Small intestine (tissue), 7 donors: ENCODE measurements around the gene PKP1. TPM values are rescaled to one million over a fixed set of nuclear protein-coding genes. Genes with fewer than 3 reads are reported as not detected.
A peak's percentile ranks its signal among the peaks of the same experiment; 100 is the strongest.

Experiments used
- DNase-seq, 2 donors: peaks; one replicate each; pipeline versions ENCODE4 v3.0.0 to v3.0.0-alpha.2; 2013
- FAIRE-seq: peaks from 2 replicates; lab custom pipeline; 2012; peaks lifted over from hg19 to GRCh38; lab: Jason Lieb, UNC
- H3K27ac ChIP-seq, 3 donors: one replicate each; pipeline ENCODE4 v1.5.1; 2013; ENCODE audit warnings: low read length in 2 of 3, mild to moderate bottlenecking in 2 of 3, control low read depth in 1 of 3, inconsistent platforms in 1 of 3, low read depth in 1 of 3, moderate library complexity in 1 of 3
- H3K27me3 ChIP-seq, 3 donors: one replicate each; pipeline ENCODE4 v1.6.1; 2013; ENCODE audit warnings: low read length in 3 of 3, inconsistent platforms in 1 of 3; ENCODE audit not compliant: control insufficient read depth in 3 of 3, insufficient read depth in 3 of 3
- H3K36me3 ChIP-seq, 3 donors: one replicate each; pipeline ENCODE4 v1.6.1; 2013; ENCODE audit warnings: low read length in 3 of 3, inconsistent platforms in 1 of 3, low read depth in 1 of 3, mild to moderate bottlenecking in 1 of 3, moderate library complexity in 1 of 3; ENCODE audit not compliant: control insufficient read depth in 3 of 3, insufficient read depth in 2 of 3
- H3K4me1 ChIP-seq, 3 donors: one replicate each; pipeline ENCODE4 v1.6.1; 2013; ENCODE audit warnings: low read length in 2 of 3, inconsistent platforms in 1 of 3, low read depth in 1 of 3, mild to moderate bottlenecking in 1 of 3, moderate library complexity in 1 of 3; ENCODE audit not compliant: control insufficient read depth in 3 of 3, insufficient read depth in 2 of 3
- H3K4me3 ChIP-seq, 3 donors: one replicate each; pipeline ENCODE4 v1.5.1; 2013; ENCODE audit warnings: low read length in 3 of 3, control low read depth in 1 of 3, inconsistent platforms in 1 of 3, low read depth in 1 of 3, mild to moderate bottlenecking in 1 of 3, moderate library complexity in 1 of 3
- H3K9me3 ChIP-seq, 2 donors: one replicate each; pipeline ENCODE4 v1.6.1; 2013; ENCODE audit warnings: low read depth in 1 of 2, low read length in 1 of 2; ENCODE audit not compliant: control insufficient read depth in 2 of 2, insufficient read depth in 1 of 2
- WGBS, 3 donors: extraction: QIAGEN DNeasy Blood & Tissue Kit; methylation state at CpG; one replicate each; pipeline ENCODE4 v1.1.7; 2013; 5-methylcytosine and 5-hydroxymethylcytosine counted together
- polyA plus RNA-seq, 4 donors: library from polyadenylated mRNA; stranded (reverse) in 3 of 4; unstranded in 1 of 4; fragments of 200-250 nt in 3 of 4; fragments of 120-200 nt in 1 of 4; gene quantifications; one replicate each; pipeline versions ENCODE4 v1.2.1 to v1.2.3, GENCODE V29; 2013
- donor health status: healthy with polysubstance abuse.
- donor health status: control.
- donor health status: control.
- donor health status: Bipolar disorder and iron deficiency.
- donor health status: healthy.

The PKP1 gene
- polyA plus RNA-seq, 4 donors: 0.24 to 0.69 (median 0.36) TPM

GRCh38 chr1:201360486-201360885 lies 77.2 kb downstream of the PKP1 start:
- no peak for DNase-seq

GRCh38 chr1:201360901-201361651 lies 77.8 kb downstream of the PKP1 start:
- peaks cover 0 to 10% (median 0%) of the 10 kb centered on the region in 3 donors for H3K27me3 ChIP-seq
- no peak overlapping the region for H3K27ac ChIP-seq
- H3K9me3 ChIP-seq: no peaks in the 10 kb centered on the region
- 78 to 82% (median 81%) methylated on average over 15 of the region's 15 CpGs for WGBS, 3 donors
- DNase-seq (peak in 1 of 2 donors; percentile 16), FAIRE-seq (no peak)
- no peak overlapping the region for H3K4me3 ChIP-seq
- no peaks in the 10 kb centered on the region for H3K4me1 ChIP-seq
- no peaks in the 10 kb centered on the region for H3K36me3 ChIP-seq

More at GRCh38 chr1:201360486-201360885, 77.2 kb downstream of the PKP1 start:
- H3K4me3 ChIP-seq: no peak overlapping the region
- no peak for FAIRE-seq
- 67 to 84% (median 69%) methylated on average over 7 of the region's 7 CpGs for WGBS, 3 donors
- H3K27me3 ChIP-seq: peaks cover 0 to 11% (median 0%) of the 10 kb centered on the region in 3 donors
- no peak overlapping the region for H3K27ac ChIP-seq
- no peaks in the 10 kb centered on the region for H3K36me3 ChIP-seq
- no peaks in the 10 kb centered on the region for H3K4me1 ChIP-seq
- H3K9me3 ChIP-seq: no peaks in the 10 kb centered on the region

GRCh38 chr1:201361652-201362504 lies 78.6 kb downstream of the PKP1 start:
- DNase-seq (peak in 1 of 2 donors; percentile 38), FAIRE-seq (no peak)
- peaks cover 0 to 12% (median 0%) of the 10 kb centered on the region in 3 donors for H3K27me3 ChIP-seq
- 37 to 46% (median 38%) methylated on average over 10 of the region's 10 CpGs for WGBS, 3 donors
- no peaks in the 10 kb centered on the region for H3K9me3 ChIP-seq
- no peaks in the 10 kb centered on the region for H3K4me1 ChIP-seq
- no peak overlapping the region for H3K27ac ChIP-seq
- H3K4me3 ChIP-seq: no peak overlapping the region
- H3K36me3 ChIP-seq: no peaks in the 10 kb centered on the region

GRCh38 chr1:201362906-201363305 lies 79.6 kb downstream of the PKP1 start:
- Histone ChIP-seq H3K27ac (no peak overlapping the region), H3K4me3 (no peak overlapping the region), H3K9me3 (no peaks in the 10 kb centered on the region), H3K27me3 (peaks cover 0 to 12% (median 0%) of the 10 kb centered on the region in 3 donors), H3K36me3 (no peaks in the 10 kb centered on the region), H3K4me1 (no peaks in the 10 kb centered on the region)
- FAIRE-seq (no peak), DNase-seq (no peak)
- WGBS, 3 donors: 95 to 100% (median 96%) methylated on average over 3 of the region's 3 CpGs

GRCh38 chr1:201363467-201363866 lies 80.2 kb downstream of the PKP1 start:
- no peak for DNase-seq
- H3K27me3 ChIP-seq: peaks cover 0 to 16% (median 0%) of the 10 kb centered on the region in 3 donors
- H3K27ac ChIP-seq: no peak overlapping the region
- no peaks in the 10 kb centered on the region for H3K36me3 ChIP-seq
- FAIRE-seq: no peak
- 71 to 82% (median 78%) methylated on average over 8 of the region's 8 CpGs for WGBS, 3 donors
- no peak overlapping the region for H3K4me3 ChIP-seq
- no peaks in the 10 kb centered on the region for H3K9me3 ChIP-seq
- H3K4me1 ChIP-seq: no peaks in the 10 kb centered on the region

GRCh38 chr1:201364808-201365105 lies 81.5 kb downstream of the PKP1 start:
- FAIRE-seq (no peak), DNase-seq (no peak)
- no peak overlapping the region for H3K4me3 ChIP-seq
- WGBS, 3 donors: 77 to 87% (median 86%) methylated on average over 6 of the region's 6 CpGs
- peaks cover 0 to 29% (median 0%) of the 10 kb centered on the region in 3 donors for H3K27me3 ChIP-seq
- H3K4me1 ChIP-seq: no peaks in the 10 kb centered on the region
- no peak overlapping the region for H3K27ac ChIP-seq
- H3K36me3 ChIP-seq: no peaks in the 10 kb centered on the region
- no peaks in the 10 kb centered on the region for H3K9me3 ChIP-seq

- DNase-seq (no peak), FAIRE-seq (no peak)
- 81 to 87% (median 83%) methylated on average over 10 to 11 of the region's 11 CpGs for WGBS, 3 donors
- no peak overlapping the region for H3K4me3 ChIP-seq
- H3K36me3 ChIP-seq: no peaks in the 10 kb centered on the region
- no peak overlapping the region for H3K27ac ChIP-seq
- H3K9me3 ChIP-seq: no peaks in the 10 kb centered on the region
- H3K4me1 ChIP-seq: no peaks in the 10 kb centered on the region
- H3K27me3 ChIP-seq: peaks cover 0 to 32% (median 0%) of the 10 kb centered on the region in 3 donors
Measured at GRCh38 chr1:201365251-201365650, 81.9 kb downstream of the PKP1 start.

GRCh38 chr1:201366696-201367095 lies 83.4 kb downstream of the PKP1 start:
- no peak for DNase-seq
- 72 to 77% (median 76%) methylated on average over 7 of the region's 7 CpGs for WGBS, 3 donors

More at GRCh38 chr1:201366696-201367095, 83.4 kb downstream of the PKP1 start:
- no peaks in the 10 kb centered on the region for H3K9me3 ChIP-seq
- H3K27ac ChIP-seq: no peak overlapping the region
- H3K4me1 ChIP-seq: no peaks in the 10 kb centered on the region
- H3K27me3 ChIP-seq: peaks cover 0 to 44% (median 0%) of the 10 kb centered on the region in 3 donors
- no peaks in the 10 kb centered on the region for H3K36me3 ChIP-seq
- no peak overlapping the region for H3K4me3 ChIP-seq
- no peak for FAIRE-seq
